GM12864 (cell line): ENCODE data around the gene L2HGDH.

Experiments
- DNase-seq: peaks from one replicate; pipeline ENCODE4 v3.0.0-alpha.2; 2011; ENCODE audit warnings: low read depth
- H3K4me3 ChIP-seq: 2 replicates; pipeline ENCODE4 v1.5.1; 2011; ENCODE audit warnings: mild to moderate bottlenecking, low read depth, low read length, control low read depth
- TF ChIP-seq, protein P1 (sequence below): IDR thresholded peaks from 2 replicates; pipeline ENCODE4 v1.5.1; 2011; ENCODE audit warnings: low read depth, mild to moderate bottlenecking, moderate library complexity, low read length, control low read depth, inconsistent platforms; ENCODE audit errors: missing control alignments

The L2HGDH gene

DNA sequence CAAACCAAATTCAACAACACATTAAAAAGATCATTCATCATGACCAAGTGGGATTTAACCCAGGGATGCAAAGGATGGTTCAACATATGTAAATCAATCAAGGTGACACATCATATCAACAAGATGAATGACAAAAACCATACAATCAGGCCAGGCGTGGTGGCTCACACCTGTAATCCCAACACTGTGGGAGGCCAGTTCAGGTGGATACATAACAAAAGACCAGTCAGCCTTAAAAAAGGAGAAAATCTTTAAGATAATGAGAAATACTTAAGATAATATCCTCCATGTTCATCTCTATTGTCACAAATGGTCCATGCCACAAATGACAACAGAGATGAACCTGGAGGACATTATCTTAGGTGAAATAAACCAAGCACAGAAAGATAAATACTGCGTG lies 12.4 kb downstream of the L2HGDH start:
- TF ChIP-seq, protein P1, sequence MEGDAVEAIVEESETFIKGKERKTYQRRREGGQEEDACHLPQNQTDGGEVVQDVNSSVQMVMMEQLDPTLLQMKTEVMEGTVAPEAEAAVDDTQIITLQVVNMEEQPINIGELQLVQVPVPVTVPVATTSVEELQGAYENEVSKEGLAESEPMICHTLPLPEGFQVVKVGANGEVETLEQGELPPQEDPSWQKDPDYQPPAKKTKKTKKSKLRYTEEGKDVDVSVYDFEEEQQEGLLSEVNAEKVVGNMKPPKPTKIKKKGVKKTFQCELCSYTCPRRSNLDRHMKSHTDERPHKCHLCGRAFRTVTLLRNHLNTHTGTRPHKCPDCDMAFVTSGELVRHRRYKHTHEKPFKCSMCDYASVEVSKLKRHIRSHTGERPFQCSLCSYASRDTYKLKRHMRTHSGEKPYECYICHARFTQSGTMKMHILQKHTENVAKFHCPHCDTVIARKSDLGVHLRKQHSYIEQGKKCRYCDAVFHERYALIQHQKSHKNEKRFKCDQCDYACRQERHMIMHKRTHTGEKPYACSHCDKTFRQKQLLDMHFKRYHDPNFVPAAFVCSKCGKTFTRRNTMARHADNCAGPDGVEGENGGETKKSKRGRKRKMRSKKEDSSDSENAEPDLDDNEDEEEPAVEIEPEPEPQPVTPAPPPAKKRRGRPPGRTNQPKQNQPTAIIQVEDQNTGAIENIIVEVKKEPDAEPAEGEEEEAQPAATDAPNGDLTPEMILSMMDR: no peak

DNA sequence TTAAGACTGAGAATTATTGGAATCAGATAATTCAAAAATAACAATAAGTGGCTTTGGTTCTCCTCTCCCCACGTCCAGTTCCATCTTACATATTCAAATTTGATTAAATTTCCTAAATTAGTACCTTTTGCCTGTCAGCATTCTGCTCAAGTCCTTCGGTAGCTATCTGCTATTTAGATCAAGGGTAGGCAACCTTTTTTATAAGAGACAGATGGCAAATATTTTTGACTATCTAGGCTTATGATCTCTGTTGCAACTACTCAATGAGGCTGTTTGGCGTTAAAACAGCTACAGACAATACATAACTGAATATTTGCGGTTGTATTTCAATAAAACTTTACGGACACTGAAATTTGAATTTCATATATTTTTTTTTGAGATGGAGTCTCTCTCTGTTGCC lies 21.7 kb downstream of the L2HGDH start:
- DNase-seq: no peak
- TF ChIP-seq, protein P1: no peak
- no peak overlapping the region for H3K4me3 ChIP-seq

More for the DNA sequence above, 12.4 kb downstream of the L2HGDH start:
- DNase-seq: no peak
- H3K4me3 ChIP-seq: no peak overlapping the region

DNA sequence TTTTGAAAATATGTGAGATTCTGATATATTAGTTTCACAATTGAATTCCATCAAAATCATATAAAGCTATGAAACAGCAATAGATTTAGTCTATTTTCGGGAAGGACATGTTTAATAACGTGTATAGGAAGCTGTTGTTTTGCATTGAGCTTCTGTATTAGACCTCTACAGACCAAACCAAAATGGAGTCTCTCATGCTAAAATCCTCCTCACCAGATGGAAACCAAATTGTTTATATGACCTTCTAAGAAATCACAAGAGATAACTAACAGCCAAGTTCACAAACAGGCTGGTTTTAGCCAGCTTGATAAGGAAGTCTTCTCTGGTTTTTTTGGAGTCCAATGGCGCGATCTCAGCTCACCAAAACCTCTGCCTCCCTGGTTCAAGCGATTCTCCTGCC lies 23.9 kb downstream of the L2HGDH start:
- TF ChIP-seq, protein P1: no peak
- no peak overlapping the region for H3K4me3 ChIP-seq
- DNase-seq: no peak

DNA sequence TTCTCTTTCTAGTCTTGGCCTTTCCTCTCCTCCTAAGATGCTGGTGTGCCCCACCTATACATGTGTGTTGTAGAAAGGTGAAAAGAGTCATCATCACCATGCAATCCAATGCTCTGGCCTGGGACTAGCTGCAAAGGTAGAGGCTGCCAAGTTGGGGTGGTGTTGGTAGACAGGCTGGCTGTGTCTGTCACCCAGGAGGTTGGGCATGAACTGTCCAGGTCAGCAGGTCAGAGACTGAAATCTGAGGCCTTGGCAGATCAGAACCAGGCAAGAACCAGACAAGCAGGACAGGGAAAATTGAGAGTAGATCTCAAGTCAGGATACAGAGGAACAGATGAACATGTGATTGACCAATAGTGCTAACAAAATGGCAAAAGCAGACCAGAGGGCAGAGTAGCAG lies 26.2 kb downstream of the L2HGDH start:
- no peak for DNase-seq
- H3K4me3 ChIP-seq: no peak overlapping the region
- TF ChIP-seq, protein P1: no peak

DNA sequence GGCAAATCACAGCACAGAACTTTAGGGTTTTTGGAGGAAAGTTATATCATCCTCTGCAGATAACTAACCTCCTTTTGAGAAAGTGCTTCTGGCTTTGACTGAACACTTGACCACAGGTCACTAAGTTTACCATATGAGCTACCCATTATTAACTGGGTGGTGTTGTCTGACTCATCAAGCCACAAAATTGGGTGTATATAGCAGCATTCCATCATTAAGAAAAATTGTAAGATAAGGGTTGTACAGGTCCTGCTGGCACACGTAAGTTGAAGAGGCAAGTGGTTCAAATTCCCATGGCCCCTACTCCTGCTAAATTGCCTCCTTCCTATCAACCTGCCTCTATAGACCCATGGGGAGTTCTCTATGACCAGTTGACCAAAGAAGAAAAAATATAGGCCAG lies 39.5 kb downstream of the L2HGDH start:
- TF ChIP-seq, protein P1: no peak

DNA sequence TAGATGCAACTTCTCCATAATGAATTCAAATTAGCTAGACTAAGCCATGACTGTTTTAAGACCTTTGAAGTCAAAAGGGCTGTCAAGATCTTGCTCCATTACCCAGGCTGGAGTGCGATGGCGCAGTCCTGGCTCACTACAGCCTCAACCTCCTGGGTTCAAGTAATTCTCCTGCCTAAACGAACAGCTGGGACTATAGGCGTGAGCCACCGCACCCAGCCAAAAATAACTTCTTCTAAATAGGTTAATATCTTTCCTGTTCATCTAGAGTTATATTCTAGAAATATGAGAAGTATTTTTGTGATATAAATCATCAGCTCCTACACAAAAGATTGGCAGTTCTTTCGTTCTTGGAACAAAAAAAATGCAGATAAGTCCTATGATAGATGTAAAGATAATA lies 41.1 kb downstream of the L2HGDH start:
- no peak for DNase-seq
- no peak overlapping the region for H3K4me3 ChIP-seq
- TF ChIP-seq, protein P1: no peak

More for the DNA sequence above, 39.5 kb downstream of the L2HGDH start:
- no peak overlapping the region for H3K4me3 ChIP-seq
- DNase-seq: no peak

DNA sequence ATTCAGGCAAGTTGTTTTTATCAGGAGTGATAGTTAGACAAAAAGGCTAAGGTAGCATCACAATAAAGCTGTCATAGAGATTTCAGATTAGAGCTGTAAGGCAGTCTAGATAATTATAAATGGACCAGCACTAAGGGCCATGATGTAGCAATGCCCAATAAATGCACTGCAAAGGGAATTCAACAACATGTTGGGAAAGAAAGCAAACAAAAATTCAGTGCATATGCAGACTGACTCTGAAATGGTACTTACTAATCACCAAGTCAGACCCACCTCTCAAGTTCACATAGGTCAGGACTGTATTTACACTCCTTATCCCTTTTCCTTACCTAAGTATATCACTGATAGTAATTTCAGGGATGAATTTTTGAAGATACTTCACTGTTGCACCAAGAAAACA lies 47.0 kb downstream of the L2HGDH start:
- H3K4me3 ChIP-seq: no peak overlapping the region
- TF ChIP-seq, protein P1: no peak
- no peak for DNase-seq
